Left cardiac atrium (tissue), 4 donors: ENCODE measurements around the gene SLC25A19. TPM values are rescaled to one million over a fixed set of nuclear protein-coding genes. Genes with fewer than 3 reads are reported as not detected.

ENCODE experiments used
- ATAC-seq, 2 donors: fragments of 200-7000 bp; cut with Tn5 transposase; one replicate each; pipeline ENCODE4 v1.9.1; 2020; ENCODE audit warnings: mild to moderate bottlenecking in 2 of 2, moderate library complexity in 2 of 2
- DNase-seq: peaks from one replicate; pipeline ENCODE4 v3.0.0-alpha.2; 2020
- intact Hi-C, 2 donors: fragments of 100-400 bp; cut with DNase I; formaldehyde crosslinking; loops; one replicate each; pipeline versions ENCODE4 v1.14.1 to v1.15.1; 2022 to 2023
- total RNA-seq, 2 donors: library from RNA; stranded (reverse); fragmentation: NEBNext Ultra II Directional; extraction: Animal tissue kit (Norgen Biotek cat#: 25700); gene quantifications; one replicate each; pipeline ENCODE4 v1.2.1, GENCODE V29; 2021
- donor health status: DM: no; HTN: yes; CAD: no.
- donor health status: DM: no; HTN: yes; CAD: no; lungs with severe emphysema.
- donor health status: DM: yes; HTN: yes; CAD: no.
- donor health status: Dilated cardiomyopathy.

The SLC25A19 gene
- total RNA-seq, 2 donors from 2014 or later, result 15.2 to 21.0 TPM

DNA sequence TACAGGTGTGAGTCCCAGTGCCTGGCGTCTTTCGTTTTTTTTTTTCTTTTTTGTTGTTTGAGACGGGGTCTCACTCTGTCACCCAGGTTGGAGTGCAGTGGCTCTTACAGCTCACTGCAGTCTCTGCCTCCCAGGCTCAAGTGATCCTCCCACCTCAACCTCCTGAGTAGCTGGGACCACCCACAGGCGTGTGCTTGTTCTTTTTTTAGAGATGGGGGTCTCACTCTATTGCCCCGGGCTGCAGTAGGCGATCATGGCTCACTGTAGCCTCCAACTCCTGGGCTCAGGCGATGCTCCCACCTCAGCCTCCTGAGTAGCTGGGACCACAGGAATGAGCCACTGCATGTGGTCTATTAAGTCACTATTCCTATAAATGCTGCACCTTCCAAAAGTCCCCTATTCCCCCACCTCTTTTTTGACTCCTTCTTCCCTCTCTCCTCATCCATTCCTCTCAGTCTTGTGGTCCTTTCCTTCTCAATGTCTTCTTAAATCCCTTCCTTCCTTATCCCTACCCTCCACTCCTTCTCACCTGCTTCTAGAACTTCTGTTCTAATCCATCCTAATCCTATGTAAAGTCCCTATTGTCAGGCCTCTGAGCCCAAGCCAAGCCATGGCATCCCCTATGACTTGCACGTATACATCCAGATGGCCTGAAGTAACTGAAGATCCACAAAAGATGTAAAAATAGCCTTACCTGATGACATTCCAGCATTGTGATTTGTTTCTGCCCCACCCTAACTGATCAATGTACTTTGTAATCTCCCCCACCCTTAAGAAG is 37.0 kb downstream of the SLC25A19 start:
- intact Hi-C loops, result no loop called here
- no peak for DNase-seq
- ATAC-seq, result no peak

DNA sequence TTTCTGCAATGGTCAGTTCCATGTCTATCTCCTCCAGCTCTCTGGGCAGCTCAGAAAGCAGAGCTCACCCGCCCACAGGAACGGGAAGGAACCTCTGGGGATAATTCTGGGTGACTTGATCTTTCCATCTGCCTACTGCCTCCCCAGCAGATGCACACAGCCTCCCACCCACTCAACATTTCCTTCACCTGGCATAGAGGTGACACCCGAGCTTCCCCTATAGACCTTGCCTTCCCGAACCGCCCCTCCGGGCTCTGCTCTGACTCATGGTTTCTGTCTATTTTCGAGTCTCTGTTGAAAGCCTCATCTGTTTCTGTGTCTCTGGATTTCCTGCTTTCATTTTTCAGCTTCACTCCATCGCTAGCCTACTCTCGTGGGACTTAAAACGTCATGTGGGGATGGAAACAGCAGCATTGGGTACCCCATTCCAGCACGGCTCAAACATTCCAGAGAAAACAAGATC is 39.2 kb downstream of the SLC25A19 start:
- DNase-seq (no peak), ATAC-seq (peak; percentile 43 to 58)
- intact Hi-C loops, result no loop called here

- no peak for ATAC-seq
- DNase-seq, result no peak
- intact Hi-C loops, result no loop called here
Observed at GRCh38 chr17:75249564-75249963, 39.7 kb downstream of the SLC25A19 start.

- DNase-seq (no peak), ATAC-seq (no peak)
- intact Hi-C loops, result no loop called here
Observed at GRCh38 chr17:75246404-75246803, 42.8 kb downstream of the SLC25A19 start.

DNA sequence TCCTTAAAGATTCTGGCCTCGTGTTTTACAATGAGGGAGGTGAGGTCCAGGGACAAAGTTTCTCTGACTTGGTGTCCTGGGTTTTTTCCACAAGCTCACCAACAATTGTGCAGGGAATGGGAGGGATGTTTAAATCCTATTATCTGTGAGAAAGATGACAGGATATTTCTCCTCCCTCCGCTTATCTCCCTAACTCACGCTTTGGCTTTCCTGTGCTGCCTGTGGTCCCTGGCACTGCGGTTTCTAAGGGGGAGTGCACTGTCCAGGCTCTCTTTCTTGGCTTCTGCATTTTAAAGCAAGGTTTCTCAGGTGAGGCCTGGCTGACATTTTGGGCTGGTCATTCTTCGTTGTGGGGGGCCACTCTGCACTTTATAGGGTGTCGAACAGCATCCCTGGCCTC is 44.2 kb downstream of the SLC25A19 start:
- intact Hi-C loops, result no loop called here
- no peak for ATAC-seq
- no peak for DNase-seq

GRCh38 chr17:75244133-75244866 is 44.9 kb downstream of the SLC25A19 start:
- ATAC-seq (no peak), DNase-seq (no peak)
- intact Hi-C loops, result no loop called here

- no peak for DNase-seq
- intact Hi-C loops, result no loop called here
- ATAC-seq, result no peak
Observed at GRCh38 chr17:75242461-75243042, 46.7 kb downstream of the SLC25A19 start.

DNA sequence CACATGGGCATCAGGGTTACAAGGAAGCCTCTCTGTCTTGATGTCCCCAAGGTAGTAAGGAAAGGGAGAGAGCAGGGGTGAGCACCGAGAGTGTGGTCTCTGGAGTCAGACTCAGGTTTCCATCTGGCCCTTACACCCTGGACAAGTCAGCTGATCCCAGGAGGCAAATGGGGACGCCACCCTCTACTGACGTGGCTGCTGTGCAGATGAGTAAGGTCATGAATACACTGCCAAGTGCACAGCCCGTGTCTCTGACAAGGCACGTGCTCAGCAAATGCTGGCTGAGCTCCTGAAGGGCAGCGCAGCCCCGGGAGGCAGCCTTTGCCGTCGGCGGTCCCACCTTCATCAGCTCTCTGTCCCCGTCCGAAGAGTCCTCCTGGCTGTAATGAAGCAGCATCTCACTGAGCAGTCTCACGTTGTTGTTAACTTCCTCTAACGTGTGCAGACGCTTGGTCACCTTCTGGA is 47.2 kb downstream of the SLC25A19 start:
- ATAC-seq, result no peak
- intact Hi-C loops, result no loop called here
- DNase-seq, result no peak

GRCh38 chr17:75241502-75241901 is 47.7 kb downstream of the SLC25A19 start:
- ATAC-seq, result no peak
- intact Hi-C loops, result no loop called here
- DNase-seq, result no peak

GRCh38 chr17:75241143-75241430 is 48.1 kb downstream of the SLC25A19 start:
- DNase-seq (no peak), ATAC-seq (no peak)
- intact Hi-C loops, result no loop called here

DNA sequence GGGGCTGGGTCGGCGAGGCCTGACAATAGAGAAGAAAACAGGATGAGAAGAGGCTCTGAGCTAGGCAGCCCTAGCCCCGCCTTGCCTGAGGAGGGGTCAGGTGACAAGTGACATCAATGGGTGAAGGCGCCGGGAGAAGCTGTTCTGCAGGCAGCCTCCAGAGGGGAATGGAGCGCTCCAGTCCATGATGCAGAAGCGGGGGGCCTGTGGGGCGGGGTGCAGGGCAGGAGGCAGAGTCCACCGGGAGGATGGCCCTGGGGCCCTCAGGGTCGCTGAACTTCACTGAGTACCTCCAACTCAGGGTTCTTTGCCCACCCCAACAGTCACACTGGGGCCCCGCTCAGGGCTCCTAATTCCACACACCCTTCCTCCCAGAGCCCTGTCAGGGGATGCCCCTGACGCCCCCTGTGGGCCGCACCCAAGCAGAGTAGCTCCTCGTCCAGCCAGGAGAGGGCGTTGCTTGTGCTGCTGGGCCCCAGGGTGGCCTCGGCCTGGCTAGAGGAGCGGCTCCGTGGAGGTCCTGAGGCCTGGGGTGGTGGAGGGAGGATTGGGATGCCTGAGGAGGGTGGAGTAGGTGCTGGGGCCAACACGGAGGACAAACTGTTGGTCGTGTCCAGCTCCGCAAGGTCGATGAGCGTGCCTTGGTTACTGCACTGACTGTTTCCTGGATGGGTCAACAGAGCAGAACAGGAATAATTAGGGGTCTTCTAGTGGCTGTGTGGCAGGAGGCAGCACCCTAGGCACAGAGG is 48.7 kb downstream of the SLC25A19 start:
- intact Hi-C loops, result no loop called here

GRCh38 chr17:75239778-75240393 is 49.3 kb downstream of the SLC25A19 start:
- DNase-seq, result no peak
- ATAC-seq, result no peak
- intact Hi-C loops, result no loop called here

More for the DNA sequence above, 48.7 kb downstream of the SLC25A19 start:
- DNase-seq (no peak), ATAC-seq (no peak)

- intact Hi-C loops, result no loop called here
- no peak for DNase-seq
- no peak for ATAC-seq
Observed at GRCh38 chr17:75239214-75239613, 50.0 kb downstream of the SLC25A19 start.

DNA sequence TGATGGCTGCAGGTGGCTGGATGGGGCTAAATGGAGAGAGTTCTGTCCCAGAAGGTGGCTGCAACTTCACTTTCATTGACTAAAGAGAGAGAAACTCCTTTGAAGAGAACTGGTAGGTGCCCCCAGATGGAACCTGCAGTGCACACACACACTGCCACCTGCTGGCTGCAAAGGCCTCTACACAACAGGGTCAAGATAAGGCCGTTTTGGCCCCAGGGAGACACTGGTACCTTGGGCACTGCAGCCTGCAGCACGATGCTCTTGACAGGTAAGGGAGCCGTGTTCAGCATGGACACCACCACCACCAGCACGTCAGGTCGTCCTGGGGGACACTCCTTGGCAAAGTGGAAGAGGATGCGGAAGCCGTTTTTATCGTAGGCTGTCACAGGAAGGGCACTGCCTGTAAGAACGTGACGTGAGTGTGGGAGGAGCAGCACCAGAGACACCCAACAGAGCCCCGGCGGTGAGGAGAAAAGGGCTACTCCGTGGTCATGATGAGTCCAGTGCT is 50.5 kb downstream of the SLC25A19 start:
- peak; percentile 58 to 74 for ATAC-seq
- peak; percentile 61 for DNase-seq
- intact Hi-C loops, result no loop called here

DNA sequence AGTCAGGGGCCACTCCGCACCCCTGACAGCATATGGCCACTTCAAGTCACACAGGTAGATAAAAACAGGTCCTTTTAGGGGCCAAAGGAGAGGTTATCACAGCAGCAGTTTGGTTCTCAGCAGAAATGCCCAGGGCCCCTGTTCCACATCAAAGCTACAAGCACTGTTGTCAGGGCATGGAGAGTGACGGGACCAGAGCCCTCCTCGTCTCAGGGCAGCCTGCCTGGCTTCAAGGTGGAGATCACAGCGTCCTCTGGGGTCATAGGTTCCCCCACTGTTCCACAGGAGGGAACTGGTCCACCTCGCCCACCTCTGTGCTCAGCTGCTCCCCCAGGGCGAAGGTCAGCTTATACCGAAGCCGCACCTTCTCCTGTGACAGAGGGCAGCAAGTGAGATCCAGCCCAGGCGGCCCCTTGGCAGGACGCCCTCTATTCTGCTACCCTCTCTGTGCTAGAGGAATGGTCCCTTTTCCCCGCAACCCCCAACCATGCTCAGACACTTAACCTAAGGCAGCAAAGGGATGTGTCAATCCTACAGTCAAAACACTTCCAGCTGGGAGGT is 51.1 kb downstream of the SLC25A19 start:
- intact Hi-C loops, result no loop called here
- ATAC-seq, result no peak
- DNase-seq, result no peak

GRCh38 chr17:75237100-75238014 is 51.9 kb downstream of the SLC25A19 start:
- DNase-seq (peak; percentile 51), ATAC-seq (peak; percentile 51 to 70)
- intact Hi-C loops, result no loop called here

DNA sequence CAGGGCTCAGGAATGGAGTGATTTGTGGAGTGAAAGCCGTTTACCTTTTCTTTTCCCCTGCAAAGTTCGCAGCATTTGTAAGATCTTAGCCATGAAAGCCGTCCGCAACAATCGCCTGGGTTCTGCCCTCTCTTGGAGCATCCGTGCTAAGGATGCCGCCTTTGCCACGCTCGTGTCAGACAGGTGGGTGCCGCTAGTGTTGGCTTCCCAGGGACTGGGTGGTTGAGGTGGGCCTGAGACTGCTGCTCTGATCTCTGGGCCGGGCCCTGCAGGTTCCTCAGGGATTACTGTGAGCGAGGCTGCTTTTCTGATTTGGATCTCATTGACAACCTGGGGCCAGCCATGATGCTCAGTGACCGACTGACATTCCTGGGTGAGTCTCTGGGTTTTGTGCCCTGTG is 56.4 kb downstream of the SLC25A19 start:
- ATAC-seq (no peak), DNase-seq (no peak)
- intact Hi-C loops, result no loop called here
